ENCODE results near the gene TXNRD1.

The TXNRD1 gene

GRCh38 chr12:104273503-104273902 lies 57.9 kb downstream of the TXNRD1 start:
- H3K9me3 Mint-ChIP-seq = peaks cover 3% of the 10 kb centered on the region
- peaks cover 3% of the 10 kb centered on the region for H3K27me3 Mint-ChIP-seq (ENCODE audit: low read depth)
- no peaks in the 10 kb centered on the region for H3K36me3 Mint-ChIP-seq (ENCODE audit: low read depth)
- no peak for TF ChIP-seq CTCF (IDR thresholded peaks at IDR 0.05; ENCODE audit: unreplicated experiment in 3 of 3)
- H3K4me3 Mint-ChIP-seq = no peak overlapping the region
- H3K4me1 Mint-ChIP-seq = no peaks in the 10 kb centered on the region
- H3K27ac Mint-ChIP-seq = no peak overlapping the region

- H3K36me3 Mint-ChIP-seq (ENCODE audit: low read depth) = no peaks in the 10 kb centered on the region
- H3K27ac Mint-ChIP-seq = no peak overlapping the region
- TF ChIP-seq CTCF (IDR thresholded peaks at IDR 0.05; ENCODE audit: unreplicated experiment in 3 of 3) = no peak
- H3K9me3 Mint-ChIP-seq = peaks cover 3% of the 10 kb centered on the region
- no peaks in the 10 kb centered on the region for H3K4me1 Mint-ChIP-seq
- no peaks in the 10 kb centered on the region for H3K27me3 Mint-ChIP-seq (ENCODE audit: low read depth)
- no peak overlapping the region for H3K4me3 Mint-ChIP-seq
Measured at GRCh38 chr12:104274811-104275210, 59.2 kb downstream of the TXNRD1 start.

- Mint-ChIP-seq H3K27ac (peak overlapping the region in 1 of 3 experiments; percentile 67), H3K36me3 (ENCODE audit: low read depth) (no peaks in the 10 kb centered on the region), H3K4me3 (no peak overlapping the region)
Measured at GRCh38 chr12:104275689-104276088, 60.1 kb downstream of the TXNRD1 start.

GRCh38 chr12:104276273-104277131 lies 60.9 kb downstream of the TXNRD1 start:
- no peaks in the 10 kb centered on the region for H3K36me3 Mint-ChIP-seq (ENCODE audit: low read depth)
- no peaks in the 10 kb centered on the region for H3K27me3 Mint-ChIP-seq (ENCODE audit: low read depth)
- no peak for TF ChIP-seq CTCF (IDR thresholded peaks at IDR 0.05; ENCODE audit: unreplicated experiment in 3 of 3)
- no peaks in the 10 kb centered on the region for H3K4me1 Mint-ChIP-seq
- peak overlapping the region in 2 of 3 experiments; percentile 32 to 67 for H3K27ac Mint-ChIP-seq
- H3K9me3 Mint-ChIP-seq = peaks cover 6% of the 10 kb centered on the region
- no peak overlapping the region for H3K4me3 Mint-ChIP-seq

More at GRCh38 chr12:104275689-104276088, 60.1 kb downstream of the TXNRD1 start:
- Mint-ChIP-seq H3K9me3 (peaks cover 6% of the 10 kb centered on the region), H3K27me3 (ENCODE audit: low read depth) (no peaks in the 10 kb centered on the region), H3K4me1 (no peaks in the 10 kb centered on the region)
- no peak for TF ChIP-seq CTCF (IDR thresholded peaks at IDR 0.05; ENCODE audit: unreplicated experiment in 3 of 3)

GRCh38 chr12:104279164-104279563 lies 63.6 kb downstream of the TXNRD1 start:
- H3K9me3 Mint-ChIP-seq = peaks cover 3% of the 10 kb centered on the region
- no peaks in the 10 kb centered on the region for H3K36me3 Mint-ChIP-seq (ENCODE audit: low read depth)
- no peaks in the 10 kb centered on the region for H3K4me1 Mint-ChIP-seq
- TF ChIP-seq CTCF (IDR thresholded peaks at IDR 0.05; ENCODE audit: unreplicated experiment in 3 of 3) = no peak
- no peak overlapping the region for H3K27ac Mint-ChIP-seq
- H3K4me3 Mint-ChIP-seq = no peak overlapping the region
- H3K27me3 Mint-ChIP-seq (ENCODE audit: low read depth) = no peaks in the 10 kb centered on the region

- H3K36me3 Mint-ChIP-seq (ENCODE audit: low read depth) = no peaks in the 10 kb centered on the region
- H3K4me3 Mint-ChIP-seq = no peak overlapping the region
- H3K4me1 Mint-ChIP-seq = no peaks in the 10 kb centered on the region
- TF ChIP-seq CTCF (IDR thresholded peaks at IDR 0.05; ENCODE audit: unreplicated experiment in 3 of 3) = no peak
- H3K9me3 Mint-ChIP-seq = peaks cover 3% of the 10 kb centered on the region
- no peak overlapping the region for H3K27ac Mint-ChIP-seq
- no peaks in the 10 kb centered on the region for H3K27me3 Mint-ChIP-seq (ENCODE audit: low read depth)
Measured at GRCh38 chr12:104280111-104280510, 64.5 kb downstream of the TXNRD1 start.
